ENCODE results near the gene SPG11. TPM values are rescaled to one million over a fixed set of nuclear protein-coding genes. Genes with fewer than 3 reads are reported as not detected.

SPG11 gene
- total RNA-seq, 1 experiment from 2014 or later: 55.0 TPM

DNA sequence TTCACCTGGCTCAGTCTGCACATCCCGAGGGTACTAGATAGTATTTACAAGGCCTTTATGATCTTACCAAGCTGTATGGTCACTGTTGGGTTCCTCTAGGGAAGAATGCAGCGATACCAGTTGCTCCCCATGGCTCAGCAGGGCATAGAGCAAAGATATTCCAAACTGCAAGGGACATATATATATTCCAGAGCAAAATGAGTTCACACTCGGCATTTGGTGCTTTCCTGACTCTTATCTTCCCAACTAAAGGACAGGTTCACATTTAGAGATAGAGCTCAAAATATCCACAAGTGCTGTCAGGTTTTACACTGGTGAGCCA, 3.5 kb upstream of the SPG11 start:
- Histone ChIP-seq H3K27ac (ENCODE audit: low read length) (no peak overlapping the region), H3K9me3 (ENCODE audit: control insufficient read depth, insufficient read depth, low read depth, low read length) (no peaks in the 10 kb centered on the region), H3K36me3 (ENCODE audit: control insufficient read depth, insufficient read depth, low read length) (no peaks in the 10 kb centered on the region; the same call in 1 of the 2 replicates), H3K4me3 (ENCODE audit: low read depth in 2 of 2, low read length in 2 of 2) (0 out of 4 replicates have a peak overlapping the region, but pooled peaks of 1 of the 2 experiments have one; percentile 8), H3K27me3 (ENCODE audit: control insufficient read depth, insufficient read depth, low read length) (no peaks in the 10 kb centered on the region), H3K4me1 (ENCODE audit: control insufficient read depth, insufficient read depth, low read length) (peaks cover 10% of the 10 kb centered on the region)
- BruUV-seq (replicated peaks): no TSS peak
- intact Hi-C loops (cut with micrococcal nuclease; ENCODE audit: unreplicated experiment): no loop called here
- DNase-seq (ENCODE audit: low read depth, low spot score) (no peak), ATAC-seq (no peak)
- in situ Hi-C loops (cut with HindIII; ENCODE audit: low pct_unique_long_range_greater_than_20kb, low sequenced_read_pairs): no loop called here
- CTCF ChIA-PET: no interaction called here
- POLR2A ChIA-PET: no interaction called here
- TF ChIP-seq SIN3A (IDR thresholded peaks at IDR 0.05; ENCODE audit: borderline replicate concordance, insufficient read depth, low read depth, low read length) (no peak), POLR2AphosphoS5 (IDR thresholded peaks at IDR 0.05; ENCODE audit: low read depth, low read length) (no peak), TCF7L2 (IDR thresholded peaks at IDR 0.05; ENCODE audit: low read depth, low read length) (no peak)
- TF ChIP-seq, protein P1, sequence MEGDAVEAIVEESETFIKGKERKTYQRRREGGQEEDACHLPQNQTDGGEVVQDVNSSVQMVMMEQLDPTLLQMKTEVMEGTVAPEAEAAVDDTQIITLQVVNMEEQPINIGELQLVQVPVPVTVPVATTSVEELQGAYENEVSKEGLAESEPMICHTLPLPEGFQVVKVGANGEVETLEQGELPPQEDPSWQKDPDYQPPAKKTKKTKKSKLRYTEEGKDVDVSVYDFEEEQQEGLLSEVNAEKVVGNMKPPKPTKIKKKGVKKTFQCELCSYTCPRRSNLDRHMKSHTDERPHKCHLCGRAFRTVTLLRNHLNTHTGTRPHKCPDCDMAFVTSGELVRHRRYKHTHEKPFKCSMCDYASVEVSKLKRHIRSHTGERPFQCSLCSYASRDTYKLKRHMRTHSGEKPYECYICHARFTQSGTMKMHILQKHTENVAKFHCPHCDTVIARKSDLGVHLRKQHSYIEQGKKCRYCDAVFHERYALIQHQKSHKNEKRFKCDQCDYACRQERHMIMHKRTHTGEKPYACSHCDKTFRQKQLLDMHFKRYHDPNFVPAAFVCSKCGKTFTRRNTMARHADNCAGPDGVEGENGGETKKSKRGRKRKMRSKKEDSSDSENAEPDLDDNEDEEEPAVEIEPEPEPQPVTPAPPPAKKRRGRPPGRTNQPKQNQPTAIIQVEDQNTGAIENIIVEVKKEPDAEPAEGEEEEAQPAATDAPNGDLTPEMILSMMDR (IDR thresholded peaks at IDR 0.05): no peak
- TF ChIP-seq, protein P2, sequence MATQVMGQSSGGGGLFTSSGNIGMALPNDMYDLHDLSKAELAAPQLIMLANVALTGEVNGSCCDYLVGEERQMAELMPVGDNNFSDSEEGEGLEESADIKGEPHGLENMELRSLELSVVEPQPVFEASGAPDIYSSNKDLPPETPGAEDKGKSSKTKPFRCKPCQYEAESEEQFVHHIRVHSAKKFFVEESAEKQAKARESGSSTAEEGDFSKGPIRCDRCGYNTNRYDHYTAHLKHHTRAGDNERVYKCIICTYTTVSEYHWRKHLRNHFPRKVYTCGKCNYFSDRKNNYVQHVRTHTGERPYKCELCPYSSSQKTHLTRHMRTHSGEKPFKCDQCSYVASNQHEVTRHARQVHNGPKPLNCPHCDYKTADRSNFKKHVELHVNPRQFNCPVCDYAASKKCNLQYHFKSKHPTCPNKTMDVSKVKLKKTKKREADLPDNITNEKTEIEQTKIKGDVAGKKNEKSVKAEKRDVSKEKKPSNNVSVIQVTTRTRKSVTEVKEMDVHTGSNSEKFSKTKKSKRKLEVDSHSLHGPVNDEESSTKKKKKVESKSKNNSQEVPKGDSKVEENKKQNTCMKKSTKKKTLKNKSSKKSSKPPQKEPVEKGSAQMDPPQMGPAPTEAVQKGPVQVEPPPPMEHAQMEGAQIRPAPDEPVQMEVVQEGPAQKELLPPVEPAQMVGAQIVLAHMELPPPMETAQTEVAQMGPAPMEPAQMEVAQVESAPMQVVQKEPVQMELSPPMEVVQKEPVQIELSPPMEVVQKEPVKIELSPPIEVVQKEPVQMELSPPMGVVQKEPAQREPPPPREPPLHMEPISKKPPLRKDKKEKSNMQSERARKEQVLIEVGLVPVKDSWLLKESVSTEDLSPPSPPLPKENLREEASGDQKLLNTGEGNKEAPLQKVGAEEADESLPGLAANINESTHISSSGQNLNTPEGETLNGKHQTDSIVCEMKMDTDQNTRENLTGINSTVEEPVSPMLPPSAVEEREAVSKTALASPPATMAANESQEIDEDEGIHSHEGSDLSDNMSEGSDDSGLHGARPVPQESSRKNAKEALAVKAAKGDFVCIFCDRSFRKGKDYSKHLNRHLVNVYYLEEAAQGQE (IDR thresholded peaks at IDR 0.05; ENCODE audit: insufficient read depth in 1 of 2, low read depth in 2 of 2, low read length in 1 of 2): no peak

DNA sequence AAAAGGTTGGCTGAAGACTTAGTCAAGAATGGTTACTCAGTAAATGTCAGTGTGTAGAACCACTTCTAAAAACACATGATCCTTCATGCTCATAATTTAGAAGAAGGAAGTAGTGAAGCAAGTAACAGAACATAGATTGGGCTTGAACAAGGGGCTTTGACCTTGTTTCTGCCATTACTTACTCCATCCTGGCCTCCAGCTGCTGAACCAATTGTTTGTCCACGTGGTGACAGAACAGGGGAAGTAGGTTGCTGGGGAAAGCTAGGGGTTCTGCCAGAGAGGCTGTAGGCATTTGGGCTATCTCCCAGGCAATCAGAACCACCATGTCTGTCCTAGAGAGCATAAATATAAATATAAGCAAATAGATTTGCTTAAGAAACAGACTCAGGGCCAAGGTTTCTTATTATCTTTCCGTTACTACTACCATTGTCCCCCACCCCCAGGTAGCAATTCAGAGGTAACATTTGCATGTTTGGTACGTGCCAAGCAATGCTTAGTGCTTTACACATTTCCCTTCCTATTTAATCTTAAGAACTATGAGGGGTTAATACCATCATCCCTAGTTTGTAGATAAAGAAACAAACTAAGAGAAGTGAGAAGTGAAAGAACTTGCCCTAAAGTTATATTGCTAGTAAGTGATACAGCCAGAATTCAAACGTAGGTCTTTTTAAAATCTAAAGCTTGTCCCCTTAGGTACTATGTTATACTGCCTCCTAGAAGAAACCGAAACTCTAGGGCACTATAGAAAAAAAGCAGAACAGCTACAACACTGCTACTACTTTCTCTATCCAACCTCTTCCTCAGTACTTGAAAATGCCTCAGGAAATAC, 3.0 kb upstream of the SPG11 start:
- no TSS peak for BruUV-seq (replicated peaks)
- Histone ChIP-seq H3K4me3 (ENCODE audit: low read depth in 2 of 2, low read length in 2 of 2) (0 out of 4 replicates have a peak overlapping the region, but pooled peaks of 1 of the 2 experiments have one; percentile 8), H3K36me3 (ENCODE audit: control insufficient read depth, insufficient read depth, low read length) (no peaks in the 10 kb centered on the region; the same call in 1 of the 2 replicates), H3K4me1 (ENCODE audit: control insufficient read depth, insufficient read depth, low read length) (peaks cover 15% of the 10 kb centered on the region), H3K27ac (ENCODE audit: low read length) (no peak overlapping the region), H3K27me3 (ENCODE audit: control insufficient read depth, insufficient read depth, low read length) (no peaks in the 10 kb centered on the region), H3K9me3 (ENCODE audit: control insufficient read depth, insufficient read depth, low read depth, low read length) (no peaks in the 10 kb centered on the region)
- intact Hi-C loops (cut with micrococcal nuclease; ENCODE audit: unreplicated experiment): no loop called here
- TF ChIP-seq, protein P2 (IDR thresholded peaks at IDR 0.05; ENCODE audit: insufficient read depth in 1 of 2, low read depth in 2 of 2, low read length in 1 of 2): no peak
- TF ChIP-seq, protein P1 (IDR thresholded peaks at IDR 0.05): no peak
- TF ChIP-seq SIN3A (IDR thresholded peaks at IDR 0.05; ENCODE audit: borderline replicate concordance, insufficient read depth, low read depth, low read length): no peak
- no peak for TF ChIP-seq TCF7L2 (IDR thresholded peaks at IDR 0.05; ENCODE audit: low read depth, low read length)
- TF ChIP-seq POLR2AphosphoS5 (IDR thresholded peaks at IDR 0.05; ENCODE audit: low read depth, low read length): no peak
- DNase-seq (ENCODE audit: low read depth, low spot score): no peak
- CTCF ChIA-PET: interaction anchor here (0.5 kb wide), 1 partner anchor 251 kb away, joined by 5 read pairs; no protein-coding TSS in a partner anchor
- POLR2A ChIA-PET: no interaction called here
- in situ Hi-C loops (cut with HindIII; ENCODE audit: low pct_unique_long_range_greater_than_20kb, low sequenced_read_pairs): no loop called here
- no peak for ATAC-seq

Measured in Panc1 (cell line).